ENCODE data around the gene LENG9.

- TF ChIP-seq EZH2phosphoT487 (IDR thresholded peaks at IDR 0.05; ENCODE audit: low read depth, severe bottlenecking, unreplicated experiment) (no peak), CTCF (IDR thresholded peaks at IDR 0.05; ENCODE audit: poor library complexity) (no peak), EZH2 (IDR thresholded peaks at IDR 0.05; ENCODE audit: borderline replicate concordance) (no peak)
Measured at GRCh38 chr19:54440641-54441040, 22.9 kb downstream of the LENG9 start.

Data from hepatocyte (in vitro differentiated cells).